Measurements from ENCODE around the gene SEMA4C. TPM values are rescaled to one million over a fixed set of nuclear protein-coding genes. Genes with fewer than 3 reads are reported as not detected.

Gene SEMA4C
- total RNA-seq, 1 experiment from 2014 or later: 15.4 TPM

DNA sequence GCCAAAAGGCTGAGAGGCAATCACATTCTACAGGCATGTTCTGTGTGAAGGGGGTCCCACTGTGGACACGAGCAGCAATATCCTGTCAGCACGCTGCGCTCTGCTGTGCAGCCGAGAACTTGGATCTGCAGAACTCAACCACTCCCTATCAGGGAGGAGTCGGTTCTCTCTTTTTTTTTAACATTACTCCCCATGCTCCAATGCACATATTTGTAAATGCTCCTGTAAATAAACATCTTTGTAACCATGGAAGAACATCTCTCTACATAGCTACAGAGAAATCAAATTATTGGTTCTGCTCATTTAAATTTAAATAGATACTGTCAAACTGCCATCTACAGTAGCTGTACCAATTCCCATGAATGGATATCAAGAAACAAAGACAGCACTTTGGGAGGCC, 23.1 kb downstream of the SEMA4C start:
- no peak for DNase-seq (ENCODE audit: low read depth)

GRCh38 chr2:96844405-96844808, 25.5 kb downstream of the SEMA4C start:
- DNase-seq (ENCODE audit: low read depth): no peak

DNA sequence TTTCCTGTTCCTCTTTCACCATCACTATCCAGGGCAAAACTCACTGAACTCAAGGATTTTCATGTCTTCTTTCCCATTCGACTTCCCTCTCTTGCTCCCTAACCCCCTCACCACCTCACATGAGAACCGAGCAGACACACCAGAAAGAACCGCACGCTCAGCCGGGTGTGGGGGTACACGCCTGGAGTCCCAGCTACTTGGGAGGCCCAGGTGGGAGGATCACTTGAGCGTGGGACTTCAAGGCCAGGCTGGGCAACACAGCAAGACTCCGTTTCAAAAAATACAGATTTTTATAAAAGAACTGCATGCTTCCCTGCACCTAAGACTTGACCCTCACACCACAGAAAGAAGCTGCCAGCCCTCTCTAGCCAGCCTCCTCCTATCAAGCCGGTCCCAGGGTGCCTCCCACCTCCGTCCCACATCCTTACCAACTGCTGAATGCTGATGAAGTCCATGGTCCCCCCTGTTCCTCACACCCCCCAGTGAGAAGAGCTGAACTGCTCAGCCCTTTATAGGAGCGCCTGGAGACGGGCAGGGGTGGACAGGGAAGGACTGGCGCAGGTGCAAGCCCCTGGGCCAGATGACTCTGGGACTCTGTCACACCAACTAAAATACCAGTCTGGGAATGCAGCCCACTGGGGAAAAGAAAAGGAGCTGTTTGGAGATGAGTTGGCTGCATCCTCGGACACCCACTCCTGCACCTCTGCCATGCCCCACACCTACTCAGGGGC, 26.2 kb downstream of the SEMA4C start, which contains the start of gene ANKRD23:
Gene ANKRD23, minus strand, starts transcription at position 484 of the 731 bp plus-strand sequence. Its CDS starts 29 bp downstream, at position 455.
- no peak for DNase-seq (ENCODE audit: low read depth)

DNA sequence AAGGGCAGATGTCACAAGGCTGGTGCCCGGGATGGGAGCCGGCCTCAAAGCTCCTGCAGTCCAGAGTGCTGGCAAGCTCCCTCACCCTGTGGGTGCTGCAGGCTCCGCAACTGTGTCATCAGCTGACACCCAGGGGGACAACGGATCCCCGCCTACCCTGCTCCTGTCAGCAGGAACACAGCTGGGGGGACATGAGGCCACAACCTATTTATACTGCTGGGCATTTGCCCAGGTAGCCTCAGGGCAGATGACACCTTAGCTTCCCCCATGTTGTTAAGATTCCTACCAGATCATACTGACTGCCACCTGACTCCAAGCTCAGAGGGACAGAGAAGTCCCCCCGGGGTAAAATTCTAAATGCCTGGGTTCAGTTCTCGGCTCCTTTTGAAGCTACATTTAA, 27.3 kb downstream of the SEMA4C start:
- no peak for DNase-seq (ENCODE audit: low read depth)

GRCh38 chr2:96841701-96842495, 28.0 kb downstream of the SEMA4C start:
- no peak for DNase-seq (ENCODE audit: low read depth)

GRCh38 chr2:96839875-96840850, 29.7 kb downstream of the SEMA4C start:
- no peak for DNase-seq (ENCODE audit: low read depth)

DNA sequence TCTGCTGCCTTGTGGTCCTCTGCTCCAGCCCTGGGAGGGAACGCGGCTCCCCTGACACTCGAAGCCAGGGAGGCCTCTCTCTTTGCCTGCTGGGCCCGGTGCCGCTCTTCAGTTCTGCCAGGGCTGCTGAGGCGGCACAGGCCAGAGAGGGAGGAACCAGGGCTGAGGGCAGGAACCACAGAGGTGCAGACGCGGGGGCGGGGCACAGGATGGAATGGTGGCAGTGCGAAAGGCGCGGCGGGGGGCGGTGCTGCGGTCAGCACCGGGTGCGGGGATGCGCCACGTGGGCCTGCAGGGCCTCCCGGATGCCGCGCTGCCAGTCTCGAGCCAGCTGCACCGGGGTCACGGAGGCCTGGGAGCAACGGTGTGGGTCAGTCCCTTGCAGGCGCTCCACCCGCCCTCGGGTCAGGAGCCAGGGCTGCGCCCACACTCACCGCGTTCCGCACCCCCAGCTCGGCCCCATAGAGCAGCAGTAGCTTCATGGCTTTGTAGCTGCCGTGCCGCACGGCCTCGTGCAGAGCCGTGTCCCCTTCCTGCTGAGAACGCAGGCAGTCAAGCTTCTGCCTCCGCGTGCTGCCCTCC, 30.5 kb downstream of the SEMA4C start:
- DNase-seq (ENCODE audit: low read depth): no peak

GRCh38 chr2:96838345-96839292, 31.3 kb downstream of the SEMA4C start:
- DNase-seq (ENCODE audit: low read depth): no peak

DNA sequence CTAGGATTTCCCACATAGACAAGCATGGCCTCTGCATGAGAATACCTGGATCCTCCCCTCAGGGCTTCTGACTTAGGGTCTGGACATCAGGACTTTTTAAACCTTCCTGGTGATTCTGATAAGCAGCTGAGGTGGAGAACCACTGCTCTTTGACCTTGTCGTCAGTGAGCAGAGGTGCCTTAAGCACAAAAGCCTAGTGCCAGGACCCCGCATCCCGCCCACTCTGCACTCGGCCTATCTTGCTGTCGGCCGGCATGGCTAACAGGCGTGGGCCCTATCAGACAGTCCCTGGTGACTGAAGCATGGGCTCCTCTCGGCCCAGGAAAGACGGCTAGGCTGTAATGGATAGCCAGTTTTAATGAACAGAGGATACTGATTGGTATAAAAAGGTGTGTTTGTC, 32.3 kb downstream of the SEMA4C start:
- DNase-seq (ENCODE audit: low read depth): no peak

- no peak for DNase-seq (ENCODE audit: low read depth)
Observed at GRCh38 chr2:96835830-96836229, 34.0 kb downstream of the SEMA4C start.

- no peak for DNase-seq (ENCODE audit: low read depth)
Observed at GRCh38 chr2:96832754-96833507, 36.9 kb downstream of the SEMA4C start.

DNA sequence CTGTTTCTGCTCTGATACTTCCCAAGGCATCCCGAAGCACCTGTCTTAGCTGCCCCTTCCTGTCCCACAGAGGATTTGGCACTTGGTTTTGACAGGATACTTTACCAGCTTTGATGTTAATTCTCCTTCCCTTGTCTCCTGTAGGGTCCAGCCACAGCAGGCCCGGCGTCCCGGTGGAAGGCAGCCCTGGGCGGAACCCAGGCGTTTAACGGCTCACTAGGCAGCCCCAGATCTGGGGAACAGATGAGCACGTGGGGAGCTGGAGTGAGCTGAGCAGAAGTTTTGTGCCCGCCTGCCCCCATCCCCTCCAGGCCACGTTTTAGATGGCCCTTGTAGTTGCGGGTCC, 37.5 kb downstream of the SEMA4C start:
- no peak for DNase-seq (ENCODE audit: low read depth)

GRCh38 chr2:96831679-96832078, 38.2 kb downstream of the SEMA4C start:
- DNase-seq (ENCODE audit: low read depth): no peak

DNA sequence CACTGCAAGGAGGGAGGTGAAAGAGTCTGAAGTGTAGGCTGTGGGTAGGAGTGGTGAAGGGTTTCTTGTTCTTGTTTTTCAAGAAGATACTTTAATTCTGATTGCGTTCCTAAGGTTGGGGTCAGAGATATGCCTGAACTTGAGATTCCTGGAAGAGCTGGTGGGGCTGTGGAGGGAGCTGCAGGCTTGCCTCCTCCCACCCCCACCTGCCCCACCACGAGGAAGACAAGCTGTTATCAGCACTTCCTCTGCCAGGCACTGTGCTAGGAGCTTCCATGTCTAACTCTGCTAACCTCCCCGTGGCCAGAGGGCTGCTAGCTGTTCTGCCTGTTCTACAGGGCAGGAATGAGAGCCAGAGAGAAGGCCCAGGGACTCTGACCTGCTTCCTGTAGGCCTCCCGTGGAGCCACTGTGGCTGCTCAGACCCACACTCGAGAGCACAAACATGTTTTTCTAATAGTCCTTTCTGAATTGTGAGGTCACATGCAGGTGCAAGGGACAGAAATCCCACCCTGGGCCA, 39.8 kb downstream of the SEMA4C start:
- no peak for DNase-seq (ENCODE audit: low read depth)

- DNase-seq (ENCODE audit: low read depth): no peak
Observed at GRCh38 chr2:96828874-96829273, 41.0 kb downstream of the SEMA4C start.

DNA sequence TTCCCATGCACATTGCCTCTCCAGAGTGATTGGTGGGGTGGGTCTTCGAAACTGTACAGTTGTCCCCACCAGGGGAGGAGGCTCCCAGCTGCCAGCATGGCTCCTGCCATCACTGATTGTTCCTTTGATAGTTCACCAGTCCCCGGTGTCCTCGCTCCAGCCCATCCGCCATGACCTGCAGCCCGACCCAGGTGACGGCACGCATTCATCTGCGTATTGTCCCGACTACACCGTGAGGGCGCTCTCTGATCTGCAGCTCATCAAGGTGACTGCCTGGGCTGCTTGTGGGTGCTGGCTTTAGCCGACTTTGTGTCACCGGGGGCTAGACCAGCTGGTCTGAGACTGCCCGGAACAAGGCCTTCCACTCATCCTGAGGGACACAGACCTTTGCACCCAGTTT, 41.4 kb downstream of the SEMA4C start:
- no peak for DNase-seq (ENCODE audit: low read depth)

- no peak for DNase-seq (ENCODE audit: low read depth)
Observed at GRCh38 chr2:96826546-96827278, 43.2 kb downstream of the SEMA4C start.

GRCh38 chr2:96825057-96825456, 44.8 kb downstream of the SEMA4C start:
- DNase-seq (ENCODE audit: low read depth): no peak

Data from HT1080 (cell line).